Heart left ventricle (tissue), 16 donors: ENCODE results near the gene SPSB4. TPM values are rescaled to one million over a fixed set of nuclear protein-coding genes. Genes with fewer than 3 reads are reported as not detected.

Experiments
- ATAC-seq, 4 donors: fragments of 200-7000 bp; cut with Tn5 transposase; one replicate each; pipeline ENCODE4 v1.9.1; 2020 to 2022; ENCODE audit warnings: moderate library complexity in 4 of 4, mild to moderate bottlenecking in 3 of 4, moderate number of reproducible peaks in 1 of 4
- DNase-seq, 5 donors: peaks; one replicate each; pipeline ENCODE4 v3.0.0-alpha.2; 2020
- H3K27ac ChIP-seq, 12 donors: fragments of 200-600 bp; sonication (generic) in 4 of 12; one replicate each; pipeline versions ENCODE4 v1.5.0 to v1.8.0; 2016 to 2022; ENCODE audit warnings: mild to moderate bottlenecking in 2 of 12
- H3K27me3 ChIP-seq, 9 donors: fragments of 200-600 bp; sonication (generic) in 2 of 9; one replicate each; pipeline versions ENCODE4 v1.5.1 to v1.8.0; 2016 to 2022; ENCODE audit warnings: mild to moderate bottlenecking in 3 of 9
- H3K36me3 ChIP-seq, 9 donors: fragments of 200-600 bp; sonication (generic) in 2 of 9; one replicate each; pipeline versions ENCODE4 v1.5.0 to v1.8.0; 2018 to 2022; ENCODE audit warnings: mild to moderate bottlenecking in 2 of 9
- H3K4me1 ChIP-seq, 12 donors: fragments of 200-600 bp; sonication (generic) in 4 of 12; one replicate each; pipeline versions ENCODE4 v1.5.0 to v1.8.0; 2016 to 2022; ENCODE audit warnings: mild to moderate bottlenecking in 3 of 12
- H3K4me3 ChIP-seq, 12 donors: fragments of 200-600 bp; sonication (generic) in 4 of 12; one replicate each; pipeline versions ENCODE4 v1.5.0 to v1.8.0; 2017 to 2022; ENCODE audit warnings: mild to moderate bottlenecking in 9 of 12, moderate library complexity in 4 of 12
- H3K9me3 ChIP-seq, 12 donors: fragments of 200-600 bp; sonication (generic) in 4 of 12; one replicate each; pipeline versions ENCODE4 v1.5.0 to v1.8.0; 2016 to 2022; ENCODE audit warnings: mild to moderate bottlenecking in 1 of 12
- POLR2A ChIP-seq, 2 donors: fragments of 450-650 bp; IDR thresholded peaks; one replicate each; pipeline ENCODE4 v1.6.1; 2017; ENCODE audit warnings: antibody characterized with exemption in 2 of 2, mild to moderate bottlenecking in 2 of 2, moderate library complexity in 2 of 2
- WGBS, 4 donors: extraction: QIAGEN DNeasy Blood & Tissue Kit in 2 of 4; methylation state at CpG; one replicate each; pipeline versions ENCODE4 v1.1.5 to v1.1.7; 2013 to 2018; 5-methylcytosine and 5-hydroxymethylcytosine counted together
- intact Hi-C, 10 donors: fragments of 100-400 bp; cut with DNase I; formaldehyde crosslinking; loops; one replicate each; pipeline versions ENCODE4 v1.11.1 to v1.14.2; 2022
- polyA plus RNA-seq, 2 donors: library from polyadenylated mRNA; stranded (reverse); fragments of 200-250 nt; gene quantifications; one replicate each; pipeline ENCODE4 v1.2.3, GENCODE V29; 2013
- total RNA-seq, 9 donors: library from RNA; depleted of rRNA in 2 of 9; stranded (reverse); fragments of >200 nt in 2 of 9; fragmentation: NEBNext Ultra II Directional in 3 of 9; extraction: Animal tissue kit (Norgen Biotek cat#: 25700) in 3 of 9; gene quantifications; one replicate each; pipeline versions ENCODE4 v1.1.0 to v1.2.4, GENCODE V29; 2016 to 2023
- TF ChIP-seq, protein P1 (sequence below), 12 donors: fragments of 200-600 bp; sonication (generic) in 4 of 12; IDR thresholded peaks; one replicate each; pipeline versions ENCODE4 v1.5.0 to v1.8.0; 2018 to 2022; ENCODE audit warnings: antibody characterized with exemption in 12 of 12, mild to moderate bottlenecking in 5 of 12
- donor health status: ischemic (EF 13 %, LVEDD 7.1; RV severe dilation, severe dysfunction).
- donor health status: healthy with polysubstance abuse.
- donor health status: DM: no; HTN: yes; CAD: no.
- donor health status: DM: no; HTN: no; CAD: no.
- donor health status: ischemic (EF 25% LVEDD 6.9; RV normal size, moderate dysfunction).
- donor health status: ischemic (EF 25% LVEDD 5.7; RV mildly dilated, moderate dysfunction).
- donor health status: healthy.
- donor health status: DM: yes; HTN: yes; CAD: no.
- donor health status: ischemic (EF 35%, LVEDD 5.7; RV mildly dilated, moderate dysfunction).
- donor health status: nonischemic (EF 11% LVEDD 7.7; RV severe dilation, severe dysfunction).
- donor health status: DM: yes; HTN: yes; CAD: no.
- donor health status: PGD.
- donor health status: ischemic (EF 29% LVEDD 5.4; RV normal size, mild dysfunction).
- donor health status: nonischemic (EF 23%, LVEDD 6.1; RV moderate dilation, normal function).

Gene SPSB4
- total and polyA plus RNA-seq, 11 donors: 3.3 to 11.1 (median 4.8) TPM

DNA sequence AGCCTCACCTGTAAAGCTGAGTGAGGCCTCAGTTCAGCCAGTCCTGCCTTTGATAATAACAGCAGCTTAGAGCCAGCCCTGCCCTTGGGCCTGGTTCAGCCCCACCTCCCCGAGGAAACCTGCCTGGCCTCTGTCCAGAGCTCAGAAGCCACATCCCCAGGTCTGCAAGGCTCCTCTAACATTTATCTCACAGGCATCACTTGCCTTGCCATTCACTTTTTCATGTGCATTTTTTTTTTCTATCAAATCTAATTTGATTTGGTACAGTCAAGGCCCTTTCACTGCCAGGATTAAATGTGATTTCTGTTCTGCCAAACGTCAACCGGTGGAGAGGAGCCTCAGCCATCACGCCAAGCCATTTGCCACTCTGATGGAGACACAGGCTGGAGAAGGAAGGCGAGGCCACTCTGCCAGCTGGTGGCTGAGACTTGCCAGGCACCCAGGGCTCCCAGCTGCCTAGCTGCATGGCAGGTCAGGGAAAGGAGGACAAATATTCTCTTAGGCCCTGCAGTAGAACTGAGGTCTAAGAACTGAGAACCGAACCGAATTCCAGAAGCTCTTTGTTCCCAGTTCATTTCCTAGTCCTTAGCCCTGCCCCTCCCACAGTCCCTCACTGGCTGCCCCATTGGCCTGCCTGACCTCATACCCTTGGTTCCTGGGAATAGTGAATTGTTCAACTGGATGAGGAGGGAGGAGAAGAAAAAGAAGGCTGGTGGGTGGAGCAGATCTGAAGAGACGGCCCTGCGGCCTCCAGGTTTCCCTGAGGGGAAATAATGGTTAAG, 76.4 kb downstream of the SPSB4 start:
- no peak overlapping the region for H3K4me3 ChIP-seq
- peak overlapping the region in 1 of 12 donors; percentile 14 for H3K27ac ChIP-seq
- peak in 3 of 4 donors; percentile 52 to 69 (median 63) for ATAC-seq

DNA sequence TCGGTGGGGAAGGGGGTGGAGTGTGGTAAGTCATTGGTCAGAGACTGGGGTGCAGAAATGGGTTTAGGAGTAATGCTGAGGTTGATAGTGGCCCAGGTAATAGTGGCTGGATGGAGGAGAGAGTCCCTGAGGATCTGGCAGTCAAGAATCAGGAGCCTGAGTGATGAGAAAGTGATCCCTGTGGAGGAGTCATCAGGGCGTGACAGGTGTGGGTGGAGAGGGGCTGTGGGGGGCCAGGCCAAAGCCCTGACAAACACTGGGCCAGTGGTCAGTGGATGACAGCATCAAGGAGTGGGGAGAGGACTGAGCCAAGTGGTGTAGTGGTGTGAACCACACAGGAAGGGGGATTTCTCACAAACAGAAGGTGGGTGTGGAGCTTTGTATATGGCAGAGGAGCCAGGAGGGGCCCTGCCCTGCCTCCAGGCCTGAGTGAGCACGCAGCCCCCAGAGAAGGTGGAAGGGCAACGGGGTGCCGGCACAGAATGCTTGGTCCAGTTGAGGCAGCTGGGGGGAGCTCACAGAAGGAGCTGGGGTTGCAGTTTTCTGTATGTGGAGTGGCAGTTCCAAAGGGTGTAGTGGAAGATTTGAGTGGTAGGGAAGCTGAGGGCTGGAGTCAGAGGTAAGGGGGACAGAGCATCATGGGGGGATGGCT, 77.1 kb downstream of the SPSB4 start:
- Histone ChIP-seq H3K27me3 (no peaks in the 10 kb centered on the region), H3K27ac (no peak overlapping the region), H3K4me1 (peaks cover 0 to 26% (median 9%) of the 10 kb centered on the region in 12 donors), H3K4me3 (no peak overlapping the region), H3K9me3 (no peaks in the 10 kb centered on the region), H3K36me3 (no peaks in the 10 kb centered on the region)
- 82 to 92% (median 89%) methylated on average over 5 of the region's 5 CpGs for WGBS, 4 donors
- intact Hi-C loops: no loop called here
- no peak for ATAC-seq
- no peak for DNase-seq
- no peak for TF ChIP-seq POLR2A (IDR thresholded peaks at IDR 0.05)
- TF ChIP-seq, protein P1, sequence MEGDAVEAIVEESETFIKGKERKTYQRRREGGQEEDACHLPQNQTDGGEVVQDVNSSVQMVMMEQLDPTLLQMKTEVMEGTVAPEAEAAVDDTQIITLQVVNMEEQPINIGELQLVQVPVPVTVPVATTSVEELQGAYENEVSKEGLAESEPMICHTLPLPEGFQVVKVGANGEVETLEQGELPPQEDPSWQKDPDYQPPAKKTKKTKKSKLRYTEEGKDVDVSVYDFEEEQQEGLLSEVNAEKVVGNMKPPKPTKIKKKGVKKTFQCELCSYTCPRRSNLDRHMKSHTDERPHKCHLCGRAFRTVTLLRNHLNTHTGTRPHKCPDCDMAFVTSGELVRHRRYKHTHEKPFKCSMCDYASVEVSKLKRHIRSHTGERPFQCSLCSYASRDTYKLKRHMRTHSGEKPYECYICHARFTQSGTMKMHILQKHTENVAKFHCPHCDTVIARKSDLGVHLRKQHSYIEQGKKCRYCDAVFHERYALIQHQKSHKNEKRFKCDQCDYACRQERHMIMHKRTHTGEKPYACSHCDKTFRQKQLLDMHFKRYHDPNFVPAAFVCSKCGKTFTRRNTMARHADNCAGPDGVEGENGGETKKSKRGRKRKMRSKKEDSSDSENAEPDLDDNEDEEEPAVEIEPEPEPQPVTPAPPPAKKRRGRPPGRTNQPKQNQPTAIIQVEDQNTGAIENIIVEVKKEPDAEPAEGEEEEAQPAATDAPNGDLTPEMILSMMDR (IDR thresholded peaks at IDR 0.05): no peak

More for the DNA sequence above, 76.4 kb downstream of the SPSB4 start:
- TF ChIP-seq, protein P1 (IDR thresholded peaks at IDR 0.05): peak in 7 of 12 donors; percentile 7 to 43 (median 17)
- no peak for TF ChIP-seq POLR2A (IDR thresholded peaks at IDR 0.05)
- H3K27me3 ChIP-seq: no peaks in the 10 kb centered on the region
- no peaks in the 10 kb centered on the region for H3K36me3 ChIP-seq
- no peaks in the 10 kb centered on the region for H3K9me3 ChIP-seq
- intact Hi-C loops: no loop called here
- WGBS, 4 donors: 60 to 69% (median 67%) methylated on average over 9 of the region's 9 CpGs
- peak in 1 of 5 donors; percentile 60 for DNase-seq
- H3K4me1 ChIP-seq: peaks cover 0 to 33% (median 9%) of the 10 kb centered on the region in 12 donors

DNA sequence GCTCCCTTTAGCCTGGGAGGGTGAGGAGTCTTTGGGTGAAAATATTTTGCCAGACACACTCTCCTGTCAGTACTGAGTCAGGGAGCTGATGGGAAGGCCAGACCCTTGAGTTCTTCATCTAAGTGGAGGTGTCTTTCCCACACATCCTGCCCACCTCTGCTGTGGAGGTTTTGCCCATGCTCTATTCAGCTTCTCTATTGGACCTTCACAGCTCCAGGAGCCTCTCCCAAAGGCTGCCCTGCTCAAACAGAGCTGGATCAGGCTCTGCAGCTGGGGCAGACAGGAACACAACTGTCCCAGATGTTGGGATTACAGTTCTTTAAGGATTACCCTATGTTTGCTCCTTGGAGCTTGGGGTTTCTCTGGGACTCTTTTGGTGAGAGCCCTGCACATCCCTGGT, 77.9 kb downstream of the SPSB4 start:
- H3K27me3 ChIP-seq: no peaks in the 10 kb centered on the region
- H3K9me3 ChIP-seq: no peaks in the 10 kb centered on the region
- DNase-seq (no peak), ATAC-seq (peak in 1 of 4 donors; percentile 6)
- no peak for TF ChIP-seq POLR2A (IDR thresholded peaks at IDR 0.05)
- TF ChIP-seq, protein P1 (IDR thresholded peaks at IDR 0.05): no peak
- intact Hi-C loops: no loop called here
- no peak overlapping the region for H3K4me3 ChIP-seq
- H3K4me1 ChIP-seq: peaks cover 0 to 18% (median 4%) of the 10 kb centered on the region in 12 donors
- no peaks in the 10 kb centered on the region for H3K36me3 ChIP-seq
- H3K27ac ChIP-seq: no peak overlapping the region

DNA sequence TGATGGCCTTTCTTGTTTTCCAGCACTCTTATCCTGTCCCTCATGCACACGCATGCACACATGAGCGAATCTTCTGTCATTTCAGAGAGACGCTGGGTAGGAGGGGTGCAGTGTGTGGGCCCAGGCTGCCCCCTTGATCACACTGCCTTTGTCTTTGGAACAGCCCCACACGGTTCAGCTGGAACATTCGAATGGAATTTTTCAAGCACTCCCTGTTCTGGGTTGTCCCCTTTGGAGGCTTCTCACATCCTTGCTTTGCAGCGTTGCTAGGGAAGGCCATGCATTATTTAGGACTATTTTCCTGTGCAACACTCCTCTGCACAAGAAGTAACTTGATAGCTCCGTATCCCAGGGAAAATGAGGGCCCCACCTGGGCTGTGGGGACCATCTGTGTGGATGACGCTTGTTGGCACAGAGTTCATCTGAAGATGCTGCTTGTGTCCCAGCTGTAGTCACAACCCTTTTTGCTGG, 78.4 kb downstream of the SPSB4 start:
- peak in 2 of 4 donors; percentile 37 to 61 for ATAC-seq
- no peak for DNase-seq
- no peak for TF ChIP-seq POLR2A (IDR thresholded peaks at IDR 0.05)
- TF ChIP-seq, protein P1 (IDR thresholded peaks at IDR 0.05): no peak
- Histone ChIP-seq H3K36me3 (no peaks in the 10 kb centered on the region), H3K27me3 (no peaks in the 10 kb centered on the region), H3K4me1 (peaks cover 0 to 13% (median 0%) of the 10 kb centered on the region in 12 donors), H3K27ac (no peak overlapping the region), H3K9me3 (no peaks in the 10 kb centered on the region), H3K4me3 (no peak overlapping the region)
- WGBS, 4 donors: 75 to 80% (median 78%) methylated on average over 8 of the region's 8 CpGs
- intact Hi-C loops: no loop called here
